Measurements from ENCODE around the gene PMIS2.

Gene PMIS2

GRCh38 chr19:35555301-35556005 lies 30.5 kb upstream of the PMIS2 start:
- TF ChIP-seq POU6F1 (CRISPR knock-in tag; IDR thresholded peaks at IDR 0.05; ENCODE audit: borderline replicate concordance, low read depth) (no peak), ZFP3 (CRISPR knock-in tag; IDR thresholded peaks at IDR 0.05) (no peak), CSRNP3 (CRISPR knock-in tag; IDR thresholded peaks at IDR 0.05) (no peak), BACH2 (CRISPR knock-in tag; IDR thresholded peaks at IDR 0.05; ENCODE audit: borderline replicate concordance) (no peak), ZNF70 (CRISPR knock-in tag; IDR thresholded peaks at IDR 0.05) (no peak), ISL1 (CRISPR knock-in tag; IDR thresholded peaks at IDR 0.05) (no peak), ARNTL (CRISPR knock-in tag; IDR thresholded peaks at IDR 0.05; ENCODE audit: borderline replicate concordance, low read depth) (no peak)
- TF ChIP-seq, protein P1, sequence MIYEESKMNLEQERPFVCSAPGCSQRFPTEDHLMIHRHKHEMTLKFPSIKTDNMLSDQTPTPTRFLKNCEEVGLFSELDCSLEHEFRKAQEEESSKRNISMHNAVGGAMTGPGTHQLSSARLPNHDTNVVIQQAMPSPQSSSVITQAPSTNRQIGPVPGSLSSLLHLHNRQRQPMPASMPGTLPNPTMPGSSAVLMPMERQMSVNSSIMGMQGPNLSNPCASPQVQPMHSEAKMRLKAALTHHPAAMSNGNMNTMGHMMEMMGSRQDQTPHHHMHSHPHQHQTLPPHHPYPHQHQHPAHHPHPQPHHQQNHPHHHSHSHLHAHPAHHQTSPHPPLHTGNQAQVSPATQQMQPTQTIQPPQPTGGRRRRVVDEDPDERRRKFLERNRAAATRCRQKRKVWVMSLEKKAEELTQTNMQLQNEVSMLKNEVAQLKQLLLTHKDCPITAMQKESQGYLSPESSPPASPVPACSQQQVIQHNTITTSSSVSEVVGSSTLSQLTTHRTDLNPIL (CRISPR knock-in tag; IDR thresholded peaks at IDR 0.05; ENCODE audit: low read depth), result no peak
- ATAC-seq, result peak; percentile 61

DNA sequence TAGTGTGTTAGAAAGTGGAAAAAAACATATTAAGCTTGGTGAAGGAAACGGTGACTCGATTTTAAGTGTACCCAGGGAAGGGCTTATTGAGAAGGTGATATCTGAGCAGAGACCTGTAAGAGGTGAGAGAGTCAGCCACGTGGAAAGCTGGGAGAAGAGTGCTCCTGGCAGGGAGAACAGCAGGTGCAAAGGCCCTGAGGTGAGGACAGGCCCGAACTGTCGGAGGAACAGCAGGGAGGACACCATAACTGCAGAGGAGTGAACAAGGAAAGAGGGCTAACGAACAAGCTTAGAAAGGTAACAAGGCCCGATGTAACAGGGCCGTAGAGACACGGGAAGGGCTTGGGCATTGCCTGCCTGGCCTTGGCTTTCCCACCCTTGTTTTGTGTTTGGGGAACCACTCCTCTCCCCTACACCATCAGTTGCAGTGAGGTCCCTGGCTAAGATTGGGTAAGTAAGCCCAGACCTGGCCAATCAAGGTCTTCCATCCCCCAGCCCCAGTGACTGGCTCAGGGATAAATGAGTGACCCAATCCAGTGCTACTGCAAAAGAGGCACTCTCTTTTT lies 29.9 kb upstream of the PMIS2 start:
- no peak for ATAC-seq

DNA sequence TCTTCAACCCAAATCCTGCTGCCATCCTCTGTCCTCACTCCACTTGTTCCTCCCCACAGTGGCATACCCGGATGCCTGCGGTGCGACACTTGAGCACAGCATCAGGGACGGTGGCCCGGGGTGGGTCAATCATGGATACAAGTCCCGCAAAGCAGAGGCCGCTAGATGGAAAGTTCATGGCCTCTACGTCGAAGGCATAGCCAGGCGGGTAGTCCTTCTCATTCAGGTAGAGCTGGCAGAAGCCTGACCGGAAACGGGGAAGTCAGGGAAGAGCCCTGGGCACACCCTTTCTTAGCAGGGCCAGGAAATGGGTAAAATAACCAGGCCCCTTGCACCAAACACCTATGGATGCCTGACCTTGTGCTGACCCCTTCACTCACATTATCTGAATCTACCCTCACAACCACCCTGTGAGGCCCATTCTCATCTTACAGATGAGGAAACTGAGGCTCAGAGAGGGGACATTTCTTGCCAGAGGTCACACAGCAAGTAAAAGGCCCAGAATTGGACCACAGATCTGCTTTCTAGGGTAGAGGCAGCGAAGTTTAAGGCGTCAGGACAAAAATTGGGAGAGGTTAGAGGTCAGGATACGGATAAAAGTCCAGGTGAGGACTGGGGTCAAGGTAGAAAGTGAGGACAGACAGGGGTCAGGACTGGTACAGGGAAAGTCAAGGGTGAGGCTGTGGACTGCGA lies 29.0 kb upstream of the PMIS2 start:
- ATAC-seq, result no peak
- TF ChIP-seq ZNF8 (CRISPR knock-in tag; IDR thresholded peaks at IDR 0.05), result no peak
- TF ChIP-seq, protein P2, sequence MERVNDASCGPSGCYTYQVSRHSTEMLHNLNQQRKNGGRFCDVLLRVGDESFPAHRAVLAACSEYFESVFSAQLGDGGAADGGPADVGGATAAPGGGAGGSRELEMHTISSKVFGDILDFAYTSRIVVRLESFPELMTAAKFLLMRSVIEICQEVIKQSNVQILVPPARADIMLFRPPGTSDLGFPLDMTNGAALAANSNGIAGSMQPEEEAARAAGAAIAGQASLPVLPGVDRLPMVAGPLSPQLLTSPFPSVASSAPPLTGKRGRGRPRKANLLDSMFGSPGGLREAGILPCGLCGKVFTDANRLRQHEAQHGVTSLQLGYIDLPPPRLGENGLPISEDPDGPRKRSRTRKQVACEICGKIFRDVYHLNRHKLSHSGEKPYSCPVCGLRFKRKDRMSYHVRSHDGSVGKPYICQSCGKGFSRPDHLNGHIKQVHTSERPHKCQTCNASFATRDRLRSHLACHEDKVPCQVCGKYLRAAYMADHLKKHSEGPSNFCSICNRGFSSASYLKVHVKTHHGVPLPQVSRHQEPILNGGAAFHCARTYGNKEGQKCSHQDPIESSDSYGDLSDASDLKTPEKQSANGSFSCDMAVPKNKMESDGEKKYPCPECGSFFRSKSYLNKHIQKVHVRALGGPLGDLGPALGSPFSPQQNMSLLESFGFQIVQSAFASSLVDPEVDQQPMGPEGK (CRISPR knock-in tag; IDR thresholded peaks at IDR 0.05; ENCODE audit: borderline replicate concordance), result no peak
- TF ChIP-seq SNAI2 (CRISPR knock-in tag; IDR thresholded peaks at IDR 0.05), result no peak
- no peak for TF ChIP-seq ZNF565 (CRISPR knock-in tag; conservative IDR thresholded peaks at IDR 0.05; ENCODE audit: low read depth)
- TF ChIP-seq CSRNP3 (CRISPR knock-in tag; IDR thresholded peaks at IDR 0.05), result no peak
- TF ChIP-seq ISL1 (CRISPR knock-in tag; IDR thresholded peaks at IDR 0.05), result no peak
- no peak for TF ChIP-seq PPARA (CRISPR knock-in tag; IDR thresholded peaks at IDR 0.05; ENCODE audit: borderline replicate concordance)
- TF ChIP-seq ZC3H10 (CRISPR knock-in tag; IDR thresholded peaks at IDR 0.05), result no peak
- no peak for TF ChIP-seq ZFP30 (CRISPR knock-in tag; IDR thresholded peaks at IDR 0.05)
- TF ChIP-seq TCF4 (CRISPR knock-in tag; IDR thresholded peaks at IDR 0.05; ENCODE audit: borderline replicate concordance), result no peak
- TF ChIP-seq RARB (CRISPR knock-in tag; IDR thresholded peaks at IDR 0.05), result no peak

More for the DNA sequence above, 29.9 kb upstream of the PMIS2 start:
- TF ChIP-seq ZFP3 (CRISPR knock-in tag; IDR thresholded peaks at IDR 0.05) (no peak), ZC3H10 (CRISPR knock-in tag; IDR thresholded peaks at IDR 0.05) (no peak), ZFP30 (CRISPR knock-in tag; IDR thresholded peaks at IDR 0.05) (no peak), ARNTL (CRISPR knock-in tag; IDR thresholded peaks at IDR 0.05; ENCODE audit: borderline replicate concordance, low read depth) (no peak), TCF4 (CRISPR knock-in tag; IDR thresholded peaks at IDR 0.05; ENCODE audit: borderline replicate concordance) (no peak), TOX (CRISPR knock-in tag; IDR thresholded peaks at IDR 0.05; ENCODE audit: borderline replicate concordance) (no peak), CSDC2 (CRISPR knock-in tag; IDR thresholded peaks at IDR 0.05) (no peak), SNAI2 (CRISPR knock-in tag; IDR thresholded peaks at IDR 0.05) (no peak), PPARA (CRISPR knock-in tag; IDR thresholded peaks at IDR 0.05; ENCODE audit: borderline replicate concordance) (no peak)
- TF ChIP-seq, protein P1 (CRISPR knock-in tag; IDR thresholded peaks at IDR 0.05; ENCODE audit: low read depth), result no peak
- TF ChIP-seq, protein P3, sequence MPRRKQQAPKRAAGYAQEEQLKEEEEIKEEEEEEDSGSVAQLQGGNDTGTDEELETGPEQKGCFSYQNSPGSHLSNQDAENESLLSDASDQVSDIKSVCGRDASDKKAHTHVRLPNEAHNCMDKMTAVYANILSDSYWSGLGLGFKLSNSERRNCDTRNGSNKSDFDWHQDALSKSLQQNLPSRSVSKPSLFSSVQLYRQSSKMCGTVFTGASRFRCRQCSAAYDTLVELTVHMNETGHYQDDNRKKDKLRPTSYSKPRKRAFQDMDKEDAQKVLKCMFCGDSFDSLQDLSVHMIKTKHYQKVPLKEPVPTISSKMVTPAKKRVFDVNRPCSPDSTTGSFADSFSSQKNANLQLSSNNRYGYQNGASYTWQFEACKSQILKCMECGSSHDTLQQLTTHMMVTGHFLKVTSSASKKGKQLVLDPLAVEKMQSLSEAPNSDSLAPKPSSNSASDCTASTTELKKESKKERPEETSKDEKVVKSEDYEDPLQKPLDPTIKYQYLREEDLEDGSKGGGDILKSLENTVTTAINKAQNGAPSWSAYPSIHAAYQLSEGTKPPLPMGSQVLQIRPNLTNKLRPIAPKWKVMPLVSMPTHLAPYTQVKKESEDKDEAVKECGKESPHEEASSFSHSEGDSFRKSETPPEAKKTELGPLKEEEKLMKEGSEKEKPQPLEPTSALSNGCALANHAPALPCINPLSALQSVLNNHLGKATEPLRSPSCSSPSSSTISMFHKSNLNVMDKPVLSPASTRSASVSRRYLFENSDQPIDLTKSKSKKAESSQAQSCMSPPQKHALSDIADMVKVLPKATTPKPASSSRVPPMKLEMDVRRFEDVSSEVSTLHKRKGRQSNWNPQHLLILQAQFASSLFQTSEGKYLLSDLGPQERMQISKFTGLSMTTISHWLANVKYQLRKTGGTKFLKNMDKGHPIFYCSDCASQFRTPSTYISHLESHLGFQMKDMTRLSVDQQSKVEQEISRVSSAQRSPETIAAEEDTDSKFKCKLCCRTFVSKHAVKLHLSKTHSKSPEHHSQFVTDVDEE (CRISPR knock-in tag; IDR thresholded peaks at IDR 0.05), result no peak

Data from SK-N-SH treated with all-trans-retinoic acid at 6 μM for 48 hours (cell line).